Neuron (in vitro differentiated cells): ENCODE results near the gene ERGIC1.
"Not testable (repeated sequence)": the region's sequence is repeated elsewhere in the genome, so short reads cannot be mapped to it uniquely, and the experiment has no call there.

Experiments
- H2AFZ ChIP-seq: one replicate; pipeline ENCODE4 v1.6.1; 2013; ENCODE audit warnings: low read depth, mild to moderate bottlenecking, inconsistent platforms, low read length, moderate library complexity
- H3K27me3 ChIP-seq: one replicate; pipeline ENCODE4 v1.6.1; 2013; ENCODE audit warnings: low read length; ENCODE audit not compliant: insufficient read depth
- H3K36me3 ChIP-seq: one replicate; pipeline ENCODE4 v1.6.1; 2013; ENCODE audit warnings: low read length; ENCODE audit not compliant: insufficient read depth
- H3K4me1 ChIP-seq: one replicate; pipeline ENCODE4 v1.6.1; 2013; ENCODE audit warnings: low read length; ENCODE audit not compliant: insufficient read depth
- H3K4me3 ChIP-seq: 2 replicates; pipeline ENCODE4 v1.5.1; 2013; ENCODE audit warnings: mild to moderate bottlenecking, low read length, moderate library complexity
- H3K9me3 ChIP-seq: one replicate; pipeline ENCODE4 v1.6.1; 2013; ENCODE audit warnings: low read length

Gene ERGIC1

DNA sequence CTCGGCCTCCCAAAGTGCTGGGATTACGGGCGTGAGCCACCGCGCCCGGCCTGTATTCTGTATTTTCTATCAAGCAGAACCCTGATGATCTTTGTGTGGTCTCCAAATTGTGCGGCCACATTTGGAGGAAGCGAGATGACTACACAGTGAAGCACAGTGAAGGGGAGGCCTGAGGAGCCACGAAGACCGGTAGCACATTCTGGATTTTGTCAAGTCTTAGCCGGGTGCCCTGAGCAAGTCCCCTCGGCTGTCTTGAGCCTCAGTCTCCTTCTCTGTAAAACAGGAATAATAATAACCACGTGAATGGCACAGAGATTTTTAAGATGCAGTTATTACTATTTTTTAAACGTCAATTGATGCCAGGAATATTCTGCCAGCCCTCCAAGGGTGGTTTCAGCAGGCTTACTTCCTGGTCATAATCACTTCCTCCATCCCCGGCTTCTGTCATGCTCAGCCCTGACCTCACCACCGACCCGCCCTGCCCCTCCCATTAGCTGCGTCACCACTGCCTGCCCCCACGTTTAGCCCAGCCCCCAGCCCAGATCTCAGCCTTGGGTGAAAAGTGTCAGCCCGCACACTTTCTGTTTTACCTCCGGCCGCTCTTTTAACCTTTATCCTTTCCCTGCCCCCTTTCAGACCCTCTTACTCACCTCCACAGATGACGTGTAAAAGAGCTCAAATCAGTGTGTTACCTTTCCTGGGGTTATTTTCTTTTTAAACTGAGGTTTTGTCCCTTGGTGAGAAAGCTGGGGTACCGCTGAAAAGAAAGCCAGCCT is 27.0 kb upstream of the ERGIC1 start:
- H3K36me3 ChIP-seq = no peaks in the 10 kb centered on the region
- no peaks in the 10 kb centered on the region for H3K9me3 ChIP-seq
- peaks cover 6% of the 10 kb centered on the region for H3K4me1 ChIP-seq
- no peak overlapping the region for H3K4me3 ChIP-seq
- H3K27me3 ChIP-seq = peaks cover 2% of the 10 kb centered on the region
- H2AFZ ChIP-seq = no peak overlapping the region

DNA sequence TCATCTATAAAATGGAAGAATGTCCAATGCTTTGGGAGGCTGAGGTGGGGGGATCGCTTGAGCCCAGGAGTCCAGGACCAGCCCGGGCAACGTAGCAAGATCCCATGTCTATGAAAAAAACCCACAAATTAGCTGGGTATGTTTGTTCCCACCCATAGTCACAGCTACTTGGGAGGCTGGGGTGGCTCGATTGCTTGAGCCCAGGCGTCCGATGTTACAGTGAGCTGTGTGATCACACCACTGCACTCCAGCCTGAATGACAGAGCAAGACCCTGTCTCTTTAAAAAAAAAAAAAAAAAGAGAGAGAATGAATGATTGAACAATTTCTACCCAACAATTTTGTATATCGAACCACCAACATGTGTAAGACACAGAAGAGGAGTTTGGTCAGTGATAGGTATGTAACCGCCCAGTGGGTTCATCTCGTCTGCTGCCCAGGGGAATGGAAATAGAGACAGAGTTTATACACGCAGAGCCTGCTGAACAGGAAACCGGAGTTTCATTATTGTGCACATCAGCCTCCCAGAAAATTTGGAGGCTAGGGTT is 26.2 kb upstream of the ERGIC1 start:
- peaks cover 6% of the 10 kb centered on the region for H3K4me1 ChIP-seq
- H2AFZ ChIP-seq = no peak overlapping the region
- H3K27me3 ChIP-seq = peaks cover 2% of the 10 kb centered on the region
- H3K4me3 ChIP-seq = no peak overlapping the region
- no peaks in the 10 kb centered on the region for H3K36me3 ChIP-seq
- no peaks in the 10 kb centered on the region for H3K9me3 ChIP-seq

DNA sequence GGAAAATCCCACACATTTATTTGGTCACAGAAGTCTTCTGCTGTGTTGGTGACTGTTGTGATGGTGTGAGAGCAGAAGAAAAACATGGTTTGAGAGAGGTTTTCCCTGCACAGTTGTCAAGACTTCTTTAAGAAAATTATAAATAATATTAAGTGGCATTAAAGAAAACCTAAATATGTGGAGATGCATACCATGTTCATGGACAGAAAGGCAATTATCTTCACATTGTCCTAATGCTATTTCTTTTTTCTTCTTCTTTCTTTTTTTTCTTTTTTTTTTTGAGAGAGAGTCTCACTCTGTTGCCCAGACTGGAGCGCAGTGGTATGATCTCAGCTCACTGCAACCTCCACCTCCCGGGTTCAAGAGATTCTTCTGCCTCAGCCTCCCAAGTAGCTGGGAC is 24.3 kb upstream of the ERGIC1 start:
- Histone ChIP-seq H3K27me3 (no peaks in the 10 kb centered on the region), H3K4me3 (no peak overlapping the region), H3K36me3 (no peaks in the 10 kb centered on the region), H2AFZ (no peak overlapping the region), H3K4me1 (peaks cover 6% of the 10 kb centered on the region), H3K9me3 (no peaks in the 10 kb centered on the region)

DNA sequence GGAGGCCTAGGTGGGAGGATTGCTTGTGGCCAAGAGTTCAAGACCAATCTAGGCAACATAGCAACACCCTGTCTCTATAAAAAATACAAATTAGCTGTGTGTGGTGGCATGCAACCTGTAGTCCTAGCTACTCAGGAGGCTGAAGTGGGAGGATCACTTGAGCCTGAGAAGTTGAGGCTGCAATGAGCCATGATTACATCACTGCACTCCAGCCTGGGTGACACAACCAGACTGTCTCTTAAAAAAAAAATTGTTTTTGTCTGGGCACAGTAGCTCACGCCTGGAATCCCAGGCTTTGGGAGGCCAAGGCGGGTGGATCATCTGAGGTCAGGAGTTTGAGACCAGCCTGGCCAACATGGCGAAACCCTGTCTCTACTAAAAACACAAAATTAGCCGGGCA is 23.1 kb upstream of the ERGIC1 start:
- H2AFZ ChIP-seq, H3K36me3 ChIP-seq, H3K4me1 ChIP-seq, H3K4me3 ChIP-seq, H3K9me3 ChIP-seq, H3K27me3 ChIP-seq: not testable (repeated sequence)

DNA sequence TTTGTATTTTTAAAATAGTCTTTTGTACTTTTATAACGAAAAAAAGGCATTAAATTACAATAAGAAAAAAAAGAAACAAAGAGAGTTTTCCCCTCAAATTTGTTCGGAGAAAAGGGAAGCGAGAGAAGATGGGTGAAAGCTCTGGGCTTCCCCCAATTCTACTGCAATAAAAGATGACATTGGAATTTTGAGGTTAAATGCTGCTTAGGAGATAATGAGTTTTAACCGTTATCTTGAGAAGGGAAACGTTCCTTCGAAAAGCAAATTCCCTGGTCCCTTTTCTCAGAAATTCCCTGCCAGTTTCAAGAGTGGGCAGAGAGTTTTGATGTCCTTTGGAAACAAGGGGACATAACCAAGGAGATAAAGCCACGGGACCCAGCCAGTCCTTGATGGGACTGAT is 18.4 kb upstream of the ERGIC1 start:
- no peaks in the 10 kb centered on the region for H3K4me1 ChIP-seq
- H3K9me3 ChIP-seq = no peaks in the 10 kb centered on the region
- peaks cover 8% of the 10 kb centered on the region for H3K27me3 ChIP-seq
- no peak overlapping the region for H3K4me3 ChIP-seq
- H3K36me3 ChIP-seq = no peaks in the 10 kb centered on the region
- H2AFZ ChIP-seq = no peak overlapping the region

DNA sequence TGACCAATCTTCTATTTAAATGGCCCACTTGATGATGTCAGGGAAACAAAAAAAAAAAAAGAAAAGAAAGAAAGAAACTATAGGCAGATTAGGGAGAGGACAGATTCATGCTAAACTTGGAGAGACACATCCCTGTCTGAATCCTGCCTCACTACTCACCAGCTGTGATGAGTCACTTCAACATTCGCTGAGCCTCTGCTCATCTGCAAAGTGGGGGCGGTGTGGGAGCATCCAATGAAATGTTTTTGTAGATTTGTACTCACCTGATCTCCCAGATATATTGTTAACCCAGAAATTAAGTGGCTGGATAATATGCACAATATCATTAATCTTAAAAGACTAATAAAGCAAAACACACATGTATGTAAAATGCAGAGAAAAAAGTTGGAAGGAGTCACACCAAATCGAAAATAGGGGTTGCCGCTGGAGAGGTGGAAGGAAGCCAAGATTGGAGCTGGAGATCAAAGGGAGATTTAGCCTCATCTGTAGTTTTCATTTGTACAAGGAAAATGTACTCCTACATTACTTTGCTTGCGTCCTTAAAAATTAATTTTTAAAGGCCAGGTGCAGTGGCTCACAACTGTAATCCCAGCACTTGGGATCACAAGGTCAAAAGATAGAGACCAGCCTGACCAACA is 17.0 kb upstream of the ERGIC1 start:
- H3K36me3 ChIP-seq = no peaks in the 10 kb centered on the region
- H3K27me3 ChIP-seq = peaks cover 8% of the 10 kb centered on the region
- H3K4me3 ChIP-seq = no peak overlapping the region

DNA sequence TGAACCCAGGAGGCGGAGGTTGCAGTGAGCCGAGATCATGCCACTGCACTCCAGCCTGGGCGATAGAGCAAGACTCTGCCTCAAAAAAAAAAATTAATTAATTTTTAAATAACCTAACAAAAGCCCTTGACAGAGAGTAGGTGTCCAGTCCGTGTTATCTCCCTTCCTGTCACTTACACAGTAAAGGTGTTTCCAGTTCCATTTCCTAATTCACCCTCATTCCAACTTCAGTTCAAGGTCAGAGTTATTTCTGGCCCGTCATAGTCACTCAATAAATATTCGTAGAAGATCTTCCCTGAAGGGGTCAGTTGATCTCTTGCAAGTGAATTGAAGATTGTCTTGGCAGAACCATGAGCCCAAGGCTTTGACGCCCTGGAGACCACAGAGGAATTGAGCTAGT is 16.4 kb upstream of the ERGIC1 start:
- Histone ChIP-seq H3K4me1 (no peaks in the 10 kb centered on the region), H3K36me3 (no peaks in the 10 kb centered on the region), H3K9me3 (no peaks in the 10 kb centered on the region), H2AFZ (no peak overlapping the region), H3K27me3 (peaks cover 8% of the 10 kb centered on the region), H3K4me3 (no peak overlapping the region)

More for the DNA sequence above, 17.0 kb upstream of the ERGIC1 start:
- H2AFZ ChIP-seq = no peak overlapping the region
- H3K9me3 ChIP-seq = no peaks in the 10 kb centered on the region
- H3K4me1 ChIP-seq = no peaks in the 10 kb centered on the region

DNA sequence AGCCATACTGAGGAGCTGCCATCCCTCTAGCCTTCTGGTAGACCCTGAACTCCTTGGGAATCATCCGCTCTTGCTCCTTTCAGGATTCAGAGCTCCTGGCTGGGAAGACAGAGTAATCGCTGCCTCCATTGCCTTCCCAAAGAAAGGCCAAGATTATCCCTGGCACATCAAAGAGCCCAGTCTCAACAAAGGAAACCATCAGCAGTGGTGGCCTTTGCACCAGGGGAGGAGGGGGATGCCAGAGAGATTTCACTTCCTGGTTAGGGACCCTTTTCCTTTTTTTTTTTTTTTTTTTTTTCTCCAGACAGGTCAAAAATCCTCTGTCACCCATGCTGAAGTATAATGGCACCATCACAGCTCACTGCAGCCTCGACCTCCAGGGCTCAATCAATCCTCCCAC is 16.0 kb upstream of the ERGIC1 start:
- H3K27me3 ChIP-seq = peaks cover 8% of the 10 kb centered on the region
- H3K4me3 ChIP-seq = no peak overlapping the region
- H2AFZ ChIP-seq = no peak overlapping the region
- no peaks in the 10 kb centered on the region for H3K36me3 ChIP-seq
- H3K4me1 ChIP-seq = no peaks in the 10 kb centered on the region
- H3K9me3 ChIP-seq = no peaks in the 10 kb centered on the region

DNA sequence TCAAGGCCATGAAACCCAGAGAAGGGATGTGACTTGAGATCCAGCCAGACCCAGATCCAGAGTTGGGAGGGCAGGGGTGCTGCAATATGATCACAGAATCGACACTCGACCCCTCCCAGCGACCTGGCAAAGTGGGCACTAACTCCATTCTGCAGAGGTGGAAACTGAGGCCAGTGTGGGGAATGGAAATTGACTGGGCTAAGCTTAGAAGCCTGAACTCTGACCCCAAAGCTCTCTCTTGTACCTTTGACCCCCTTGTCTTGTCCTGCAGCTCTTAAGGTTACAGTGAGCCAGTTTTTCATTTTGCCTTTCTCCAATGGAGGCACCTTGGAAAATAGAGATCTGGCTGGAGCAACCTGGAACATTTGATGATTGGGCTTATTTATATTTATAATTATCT is 14.5 kb upstream of the ERGIC1 start:
- Histone ChIP-seq H3K9me3 (no peaks in the 10 kb centered on the region), H3K4me3 (no peak overlapping the region), H3K4me1 (no peaks in the 10 kb centered on the region), H3K36me3 (no peaks in the 10 kb centered on the region), H2AFZ (no peak overlapping the region), H3K27me3 (peaks cover 8% of the 10 kb centered on the region)

DNA sequence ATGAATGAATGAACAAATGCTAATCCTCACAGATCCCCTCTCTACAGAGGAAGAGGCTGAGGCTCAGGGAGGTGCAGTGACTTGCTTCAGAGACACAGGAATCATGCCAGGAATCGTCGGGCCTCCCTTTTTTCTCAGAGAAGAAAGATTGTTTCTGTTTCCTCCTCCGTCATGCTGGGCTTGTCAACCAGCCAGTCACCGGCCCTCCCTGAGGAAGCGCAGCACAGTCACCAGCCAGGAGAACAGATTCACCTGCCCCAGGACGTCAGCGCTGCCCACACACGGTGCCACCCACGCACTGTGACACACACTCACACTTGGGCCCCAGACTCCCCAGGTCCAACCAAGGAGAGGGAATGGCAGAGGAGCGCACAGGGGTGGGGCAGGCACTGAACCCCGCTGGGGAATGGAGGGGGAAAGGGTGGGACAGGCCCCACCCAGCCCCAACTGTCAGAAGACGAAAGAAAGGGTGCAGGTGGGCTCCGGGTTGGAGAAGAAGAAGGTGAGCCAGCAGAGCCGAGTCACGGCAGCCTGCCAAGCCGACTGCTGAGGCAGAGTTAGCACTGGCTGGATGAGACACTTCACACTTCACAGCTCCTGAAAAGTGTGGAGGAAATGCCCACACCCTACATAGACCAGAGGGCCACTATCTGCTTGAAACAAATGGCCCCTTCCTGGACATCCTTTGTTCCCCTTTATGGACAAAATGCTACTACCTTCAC is 13.8 kb upstream of the ERGIC1 start:
- peaks cover under 1% of the 10 kb centered on the region for H3K9me3 ChIP-seq
- no peaks in the 10 kb centered on the region for H3K4me1 ChIP-seq
- H3K4me3 ChIP-seq = no peak overlapping the region
- peaks cover 8% of the 10 kb centered on the region for H3K27me3 ChIP-seq
- H3K36me3 ChIP-seq = no peaks in the 10 kb centered on the region
- H2AFZ ChIP-seq = no peak overlapping the region

DNA sequence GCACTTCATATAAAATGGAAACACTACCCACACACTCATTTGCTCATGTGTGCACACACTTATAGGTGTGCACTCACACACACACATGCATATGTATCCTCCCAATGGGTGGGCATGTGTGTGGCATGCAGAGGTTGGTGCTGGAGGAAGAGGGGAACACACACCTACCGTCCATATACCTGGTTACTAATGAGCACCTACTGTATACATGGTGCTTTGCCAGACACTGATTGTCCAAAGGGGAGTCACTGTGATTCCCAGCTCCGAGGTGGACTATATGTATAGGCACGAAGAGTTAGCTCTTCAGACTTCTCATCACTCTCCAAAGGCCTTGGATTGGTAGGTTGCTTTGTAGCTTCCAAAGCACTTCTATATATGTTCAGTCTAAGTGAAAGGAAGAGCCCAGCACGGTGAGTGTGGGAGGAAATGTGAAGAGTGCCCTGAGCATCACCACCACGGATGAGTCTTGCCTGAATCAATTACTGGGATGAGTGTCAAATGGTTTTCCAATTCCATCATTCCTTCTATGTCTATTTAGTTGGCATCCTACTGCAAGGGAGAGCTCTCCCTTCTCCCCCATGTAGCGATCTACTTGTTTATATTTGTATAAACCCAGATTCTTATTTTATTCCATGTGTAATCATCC is 12.6 kb upstream of the ERGIC1 start:
- H3K36me3 ChIP-seq = no peaks in the 10 kb centered on the region
- peaks cover 8% of the 10 kb centered on the region for H3K9me3 ChIP-seq
- H2AFZ ChIP-seq = no peak overlapping the region
- H3K27me3 ChIP-seq = peaks cover 1% of the 10 kb centered on the region
- H3K4me3 ChIP-seq = no peak overlapping the region
- H3K4me1 ChIP-seq = no peaks in the 10 kb centered on the region

DNA sequence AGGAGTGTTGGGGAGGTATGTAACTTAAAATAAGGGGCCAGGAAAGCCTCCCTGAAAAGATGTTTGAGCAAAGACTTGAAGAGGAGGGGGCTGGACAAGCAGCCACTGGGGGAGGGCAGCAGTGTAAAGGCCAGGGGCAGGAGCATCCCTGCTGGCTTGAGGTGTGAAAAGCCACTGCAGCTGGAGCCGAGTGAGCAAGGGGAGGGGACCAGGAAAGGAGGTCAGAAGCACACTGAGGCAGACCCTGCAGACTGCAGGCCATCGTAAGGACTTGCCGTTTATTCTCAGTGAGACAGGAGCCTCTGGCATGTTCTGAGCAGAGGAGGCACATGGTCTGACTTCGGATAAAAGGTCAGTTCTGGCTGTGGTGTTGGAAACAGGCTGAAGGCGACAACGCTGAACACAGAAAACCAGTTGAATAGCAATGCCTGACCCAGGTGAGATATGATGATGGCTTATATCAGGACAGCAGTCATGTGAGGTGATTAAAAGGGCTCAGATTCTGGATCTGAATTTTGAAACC is 10.2 kb upstream of the ERGIC1 start:
- Histone ChIP-seq H3K4me3 (no peak overlapping the region), H3K36me3 (no peaks in the 10 kb centered on the region), H3K4me1 (no peaks in the 10 kb centered on the region), H3K27me3 (no peaks in the 10 kb centered on the region), H2AFZ (no peak overlapping the region), H3K9me3 (peaks cover 8% of the 10 kb centered on the region)
